ENCODE measurements around the gene ACP5. TPM values are rescaled to one million over a fixed set of nuclear protein-coding genes. Genes with fewer than 3 reads are reported as not detected.

Gene ACP5
- total RNA-seq, 2 experiments from 2014 or later, result 13.4 to 15.3 TPM

DNA sequence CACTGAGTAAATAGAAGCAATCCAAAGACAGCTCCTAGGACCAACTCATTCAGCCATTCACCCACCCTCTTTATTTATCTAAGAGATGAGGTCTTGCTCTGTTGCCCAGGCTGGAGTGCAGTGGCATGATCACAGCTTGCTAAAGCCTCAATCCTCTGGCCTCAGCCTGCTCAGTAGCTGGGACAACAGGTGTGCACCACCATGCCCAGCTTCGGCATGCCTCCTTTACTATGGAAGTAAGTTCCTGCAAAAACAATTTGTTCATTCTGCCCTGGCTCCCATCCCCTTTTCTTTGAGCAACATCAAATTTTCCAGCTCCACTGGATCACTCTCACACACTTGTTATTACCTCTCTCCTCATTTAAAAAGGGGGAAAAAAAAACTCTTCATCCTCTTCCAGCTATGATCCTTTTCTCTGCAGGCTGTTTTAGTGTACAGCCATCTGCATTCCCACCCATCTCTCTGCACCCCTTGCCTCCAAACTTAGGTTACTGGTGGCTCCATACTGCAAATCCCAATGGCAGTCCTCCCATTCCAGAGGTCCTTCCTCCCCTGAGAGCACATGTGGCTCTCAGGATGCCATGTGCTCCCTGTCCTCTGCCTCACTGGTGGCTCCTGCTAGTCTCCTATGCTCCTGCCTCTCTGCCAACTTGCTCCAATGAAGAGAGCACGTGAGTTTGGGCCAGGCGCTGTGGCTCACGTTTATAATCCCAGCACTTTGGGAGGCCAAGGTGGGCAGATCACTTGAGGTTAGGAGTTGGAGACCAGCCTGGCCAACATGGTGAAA lies 20.6 kb downstream of the ACP5 start:
- Histone ChIP-seq H3K9me3 (ENCODE audit: control insufficient read depth in 1 of 2, insufficient read depth in 1 of 2, low read length in 2 of 2) (no peaks in the 10 kb centered on the region), H3K27me3 (ENCODE audit: control insufficient read depth in 1 of 2, insufficient read depth in 2 of 2, low read length in 2 of 2) (no peaks in the 10 kb centered on the region), H3K4me1 (ENCODE audit: insufficient read depth, low read length) (peaks cover 45% of the 10 kb centered on the region), H3K4me3 (ENCODE audit: low read length) (no peak overlapping the region), H3K27ac (ENCODE audit: low read depth in 1 of 2, low read length in 2 of 2) (no peak overlapping the region), H3K36me3 (ENCODE audit: insufficient read depth, low read length) (peaks cover 41% of the 10 kb centered on the region)
- H3K9me3 Mint-ChIP-seq, result no peaks in the 10 kb centered on the region
- H3K27me3 Mint-ChIP-seq, result no peaks in the 10 kb centered on the region
- no peak for DNase-seq
- ChIA-PET POLR2A (no interaction called here), CTCF (no interaction called here)
- intact Hi-C loops (cut with DNase I, micrococcal nuclease), result loop anchor here in 1 of 2 experiments (1.0 kb wide), 1 partner anchor 21 kb away; no protein-coding TSS in a partner anchor
- peak overlapping the region; percentile 49 for H3K27ac Mint-ChIP-seq
- TF ChIP-seq, protein P1, sequence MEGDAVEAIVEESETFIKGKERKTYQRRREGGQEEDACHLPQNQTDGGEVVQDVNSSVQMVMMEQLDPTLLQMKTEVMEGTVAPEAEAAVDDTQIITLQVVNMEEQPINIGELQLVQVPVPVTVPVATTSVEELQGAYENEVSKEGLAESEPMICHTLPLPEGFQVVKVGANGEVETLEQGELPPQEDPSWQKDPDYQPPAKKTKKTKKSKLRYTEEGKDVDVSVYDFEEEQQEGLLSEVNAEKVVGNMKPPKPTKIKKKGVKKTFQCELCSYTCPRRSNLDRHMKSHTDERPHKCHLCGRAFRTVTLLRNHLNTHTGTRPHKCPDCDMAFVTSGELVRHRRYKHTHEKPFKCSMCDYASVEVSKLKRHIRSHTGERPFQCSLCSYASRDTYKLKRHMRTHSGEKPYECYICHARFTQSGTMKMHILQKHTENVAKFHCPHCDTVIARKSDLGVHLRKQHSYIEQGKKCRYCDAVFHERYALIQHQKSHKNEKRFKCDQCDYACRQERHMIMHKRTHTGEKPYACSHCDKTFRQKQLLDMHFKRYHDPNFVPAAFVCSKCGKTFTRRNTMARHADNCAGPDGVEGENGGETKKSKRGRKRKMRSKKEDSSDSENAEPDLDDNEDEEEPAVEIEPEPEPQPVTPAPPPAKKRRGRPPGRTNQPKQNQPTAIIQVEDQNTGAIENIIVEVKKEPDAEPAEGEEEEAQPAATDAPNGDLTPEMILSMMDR (IDR thresholded peaks at IDR 0.05), result no peak
- peaks cover 44% of the 10 kb centered on the region for H3K4me1 Mint-ChIP-seq (ENCODE audit: low read depth)
- H3K36me3 Mint-ChIP-seq (ENCODE audit: low read depth), result peaks cover 40% of the 10 kb centered on the region
- peak overlapping the region; percentile 73 for H3K4me3 Mint-ChIP-seq
- ATAC-seq (ENCODE audit: poor library complexity), result no peak

DNA sequence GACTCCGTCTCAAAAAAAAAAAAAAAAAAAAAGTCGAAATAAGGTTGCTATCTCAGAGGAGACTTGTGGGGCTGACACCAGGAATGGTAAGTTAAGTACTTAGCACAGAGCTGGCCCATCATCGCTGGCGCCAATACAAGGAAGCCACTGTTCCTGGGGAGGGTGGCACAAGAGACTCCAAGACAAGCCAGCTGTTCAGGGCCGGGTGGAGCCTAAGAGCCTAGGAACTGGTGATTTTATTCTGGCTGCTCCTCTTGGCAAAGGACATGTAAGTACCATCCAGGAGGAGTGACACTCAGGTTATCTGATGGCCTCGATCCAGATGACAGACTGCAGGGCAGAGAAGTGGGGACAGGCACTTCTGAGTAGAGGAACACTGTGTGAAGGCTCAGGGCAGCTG lies 22.2 kb downstream of the ACP5 start:
- peak overlapping the region; percentile 70 for H3K4me3 Mint-ChIP-seq
- peaks cover 37% of the 10 kb centered on the region for H3K4me1 Mint-ChIP-seq (ENCODE audit: low read depth)
- no peak for DNase-seq
- Histone ChIP-seq H3K9me3 (ENCODE audit: control insufficient read depth in 1 of 2, insufficient read depth in 1 of 2, low read length in 2 of 2) (no peaks in the 10 kb centered on the region), H3K27ac (ENCODE audit: low read depth in 1 of 2, low read length in 2 of 2) (no peak overlapping the region), H3K36me3 (ENCODE audit: insufficient read depth, low read length) (peaks cover 41% of the 10 kb centered on the region), H3K4me3 (ENCODE audit: low read length) (no peak overlapping the region), H3K4me1 (ENCODE audit: insufficient read depth, low read length) (peaks cover 40% of the 10 kb centered on the region), H3K27me3 (ENCODE audit: control insufficient read depth in 1 of 2, insufficient read depth in 2 of 2, low read length in 2 of 2) (no peaks in the 10 kb centered on the region)
- H3K27ac Mint-ChIP-seq, result no peak overlapping the region
- intact Hi-C loops (cut with DNase I, micrococcal nuclease), result no loop called here
- TF ChIP-seq, protein P1 (IDR thresholded peaks at IDR 0.05), result no peak
- ChIA-PET CTCF (no interaction called here), POLR2A (interaction anchor here (0.6 kb wide), 1 partner anchor 260 kb away, joined by 3 read pairs; no protein-coding TSS in a partner anchor)
- H3K36me3 Mint-ChIP-seq (ENCODE audit: low read depth), result peaks cover 36% of the 10 kb centered on the region
- H3K9me3 Mint-ChIP-seq, result no peaks in the 10 kb centered on the region
- ATAC-seq (ENCODE audit: poor library complexity), result no peak
- H3K27me3 Mint-ChIP-seq, result no peaks in the 10 kb centered on the region

DNA sequence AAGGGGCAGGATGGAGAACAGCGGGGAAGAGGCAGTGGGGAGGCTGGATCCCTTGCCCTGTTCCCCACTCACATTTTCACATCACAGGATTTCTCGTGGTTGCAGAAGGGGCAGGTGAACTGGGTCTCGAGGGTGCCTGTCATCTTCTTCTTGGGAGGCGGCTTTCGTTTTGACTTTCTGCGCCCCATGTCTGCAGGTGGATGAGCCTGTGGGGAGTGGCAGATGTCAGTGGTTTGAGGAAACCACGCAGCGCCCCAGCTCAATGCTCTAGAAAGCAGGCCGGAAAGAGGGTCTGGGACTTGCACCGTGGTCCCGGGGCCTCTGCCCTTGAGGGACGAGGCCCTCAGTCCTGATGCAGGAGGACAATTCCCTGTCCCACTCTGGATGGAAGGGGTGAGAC lies 23.3 kb downstream of the ACP5 start:
- Histone ChIP-seq H3K4me3 (ENCODE audit: low read length) (no peak overlapping the region), H3K4me1 (ENCODE audit: insufficient read depth, low read length) (peaks cover 31% of the 10 kb centered on the region), H3K9me3 (ENCODE audit: control insufficient read depth in 1 of 2, insufficient read depth in 1 of 2, low read length in 2 of 2) (no peaks in the 10 kb centered on the region), H3K36me3 (ENCODE audit: insufficient read depth, low read length) (peaks cover 41% of the 10 kb centered on the region), H3K27me3 (ENCODE audit: control insufficient read depth in 1 of 2, insufficient read depth in 2 of 2, low read length in 2 of 2) (no peaks in the 10 kb centered on the region), H3K27ac (ENCODE audit: low read depth in 1 of 2, low read length in 2 of 2) (no peak overlapping the region)
- ATAC-seq (ENCODE audit: poor library complexity) (no peak), DNase-seq (no peak)
- Mint-ChIP-seq H3K4me3 (peak overlapping the region; percentile 20), H3K9me3 (no peaks in the 10 kb centered on the region), H3K27me3 (no peaks in the 10 kb centered on the region), H3K27ac (peak overlapping the region; percentile 39), H3K36me3 (ENCODE audit: low read depth) (peaks cover 34% of the 10 kb centered on the region), H3K4me1 (ENCODE audit: low read depth) (peaks cover 33% of the 10 kb centered on the region)
- intact Hi-C loops (cut with DNase I, micrococcal nuclease), result no loop called here
- ChIA-PET CTCF (no interaction called here), POLR2A (interaction anchor here (0.8 kb wide), 1 partner anchor 28 kb away, joined by 4 read pairs; no protein-coding TSS in a partner anchor)
- TF ChIP-seq, protein P1 (IDR thresholded peaks at IDR 0.05), result no peak
